Measurements from ENCODE around the gene INF2.

INF2 gene

GRCh38 chr14:104681689-104682074 is 7.7 kb upstream of the INF2 start:
- peak overlapping the region; percentile 76 for H3K27ac ChIP-seq (replicated peaks; ENCODE audit: low read length)
- no peaks in the 10 kb centered on the region for H3K27me3 ChIP-seq (ENCODE audit: control insufficient read depth in 3 of 3, insufficient read depth in 3 of 3, low read depth in 1 of 3, low read length in 3 of 3)

GRCh38 chr14:104682107-104682593 is 7.3 kb upstream of the INF2 start:
- WGBS, 2 donors (ENCODE audit: extremely low coverage in 2 of 2, insufficient read length in 2 of 2, insufficient replicate concordance in 1 of 2) = no CpG with 5 or more reads among the region's 12 CpGs
- H3K4me2 ChIP-seq (ENCODE audit: insufficient read depth, low read length, poor library complexity, severe bottlenecking) = peak overlapping the region; percentile 37
- no peak for DNase-seq (ENCODE audit: low spot score)

More at GRCh38 chr14:104681689-104682074, 7.7 kb upstream of the INF2 start:
- peak overlapping the region; percentile 80 for H2AFZ ChIP-seq (ENCODE audit: low read length)
- peaks cover 45 to 60% of the 10 kb centered on the region in 2 donors for H3K4me1 ChIP-seq (ENCODE audit: control insufficient read depth in 2 of 2, insufficient read depth in 1 of 2, low read depth in 1 of 2, low read length in 2 of 2)
- H2AK5ac ChIP-seq (ENCODE audit: low read depth, low read length) = peak overlapping the region; percentile 99
- H3K4me2 ChIP-seq (ENCODE audit: insufficient read depth, low read length, poor library complexity, severe bottlenecking) = peak overlapping the region; percentile 37
- DNase-seq (ENCODE audit: low spot score) = peak; percentile 63
- no peak overlapping the region for H3K14ac ChIP-seq (ENCODE audit: low read length)
- H2BK120ac ChIP-seq (ENCODE audit: low read depth, low read length) = peak overlapping the region; percentile 75
- no peak overlapping the region for H3K4me3 ChIP-seq (ENCODE audit: low read length in 2 of 2)
- H3K9me3 ChIP-seq (replicated peaks in 1 of 2; ENCODE audit: control insufficient read depth in 2 of 2, insufficient read depth in 1 of 2, low read depth in 1 of 2, low read length in 2 of 2) = peaks cover 2 to 8% of the 10 kb centered on the region in 2 donors
- peak overlapping the region; percentile 100 for H2BK15ac ChIP-seq (ENCODE audit: low read length)
- H3K79me1 ChIP-seq (ENCODE audit: low read depth, low read length) = peaks cover 1% of the 10 kb centered on the region
- no peak overlapping the region for H3K4ac ChIP-seq (ENCODE audit: low read length)
- H2BK5ac ChIP-seq (ENCODE audit: low read length) = peak overlapping the region; percentile 44
- no CpG with 5 or more reads among the region's 11 CpGs for WGBS, 2 donors (ENCODE audit: extremely low coverage in 2 of 2, insufficient read length in 2 of 2, insufficient replicate concordance in 1 of 2)
- H4K8ac ChIP-seq (ENCODE audit: low read depth, low read length) = no peak overlapping the region
- H3K36me3 ChIP-seq (replicated peaks in 1 of 2; ENCODE audit: control insufficient read depth in 2 of 2, insufficient read depth in 2 of 2, low read length in 2 of 2) = no peaks in the 10 kb centered on the region
- H3K9ac ChIP-seq (ENCODE audit: low read depth, low read length, poor library complexity) = peak overlapping the region; percentile 63
- peak overlapping the region; percentile 17 for H3K23ac ChIP-seq (ENCODE audit: low read depth, low read length, poor library complexity)
- H3K18ac ChIP-seq (ENCODE audit: low read length) = peak overlapping the region; percentile 95
- no peak overlapping the region for H4K91ac ChIP-seq (ENCODE audit: low read depth, low read length, poor library complexity)
- peak overlapping the region; percentile 87 for H2BK12ac ChIP-seq (ENCODE audit: low read length)

GRCh38 chr14:104683653-104684448 is 5.6 kb upstream of the INF2 start:
- H3K27me3 ChIP-seq (ENCODE audit: control insufficient read depth in 3 of 3, insufficient read depth in 3 of 3, low read depth in 1 of 3, low read length in 3 of 3) = no peaks in the 10 kb centered on the region
- no peak overlapping the region for H3K4me2 ChIP-seq (ENCODE audit: insufficient read depth, low read length, poor library complexity, severe bottlenecking)
- H2BK12ac ChIP-seq (ENCODE audit: low read length) = peak overlapping the region; percentile 75
- no peak overlapping the region for H4K8ac ChIP-seq (ENCODE audit: low read depth, low read length)
- peak overlapping the region; percentile 53 for H3K18ac ChIP-seq (ENCODE audit: low read length)
- no peak overlapping the region for H2AFZ ChIP-seq (ENCODE audit: low read length)
- no peak overlapping the region for H3K4ac ChIP-seq (ENCODE audit: low read length)
- H3K23ac ChIP-seq (ENCODE audit: low read depth, low read length, poor library complexity) = no peak overlapping the region
- no CpG with 5 or more reads among the region's 22 CpGs for WGBS, 2 donors (ENCODE audit: extremely low coverage in 2 of 2, insufficient read length in 2 of 2, insufficient replicate concordance in 1 of 2)
- no peaks in the 10 kb centered on the region for H3K36me3 ChIP-seq (replicated peaks in 1 of 2; ENCODE audit: control insufficient read depth in 2 of 2, insufficient read depth in 2 of 2, low read length in 2 of 2)
- no peak overlapping the region for H3K14ac ChIP-seq (ENCODE audit: low read length)
- H3K4me1 ChIP-seq (ENCODE audit: control insufficient read depth in 2 of 2, insufficient read depth in 1 of 2, low read depth in 1 of 2, low read length in 2 of 2) = peaks cover 41 to 54% of the 10 kb centered on the region in 2 donors
- H3K4me3 ChIP-seq (ENCODE audit: low read length in 2 of 2) = no peak overlapping the region
- no peak for DNase-seq (ENCODE audit: low spot score)
- peaks cover 2 to 8% of the 10 kb centered on the region in 2 donors for H3K9me3 ChIP-seq (replicated peaks in 1 of 2; ENCODE audit: control insufficient read depth in 2 of 2, insufficient read depth in 1 of 2, low read depth in 1 of 2, low read length in 2 of 2)
- H3K79me1 ChIP-seq (ENCODE audit: low read depth, low read length) = no peaks in the 10 kb centered on the region
- no peak overlapping the region for H2AK5ac ChIP-seq (ENCODE audit: low read depth, low read length)
- no peak overlapping the region for H3K27ac ChIP-seq (replicated peaks; ENCODE audit: low read length)
- H3K9ac ChIP-seq (ENCODE audit: low read depth, low read length, poor library complexity) = no peak overlapping the region
- H2BK5ac ChIP-seq (ENCODE audit: low read length) = peak overlapping the region; percentile 44
- H2BK120ac ChIP-seq (ENCODE audit: low read depth, low read length) = no peak overlapping the region
- H4K91ac ChIP-seq (ENCODE audit: low read depth, low read length, poor library complexity) = no peak overlapping the region
- peak overlapping the region; percentile 32 for H2BK15ac ChIP-seq (ENCODE audit: low read length)

More at GRCh38 chr14:104682107-104682593, 7.3 kb upstream of the INF2 start:
- Histone ChIP-seq H4K91ac (ENCODE audit: low read depth, low read length, poor library complexity) (no peak overlapping the region), H2AFZ (ENCODE audit: low read length) (peak overlapping the region; percentile 80), H4K8ac (ENCODE audit: low read depth, low read length) (no peak overlapping the region), H3K4ac (ENCODE audit: low read length) (no peak overlapping the region), H2AK5ac (ENCODE audit: low read depth, low read length) (peak overlapping the region; percentile 99), H3K27ac (replicated peaks; ENCODE audit: low read length) (peak overlapping the region; percentile 76), H3K27me3 (ENCODE audit: control insufficient read depth in 3 of 3, insufficient read depth in 3 of 3, low read depth in 1 of 3, low read length in 3 of 3) (no peaks in the 10 kb centered on the region), H3K23ac (ENCODE audit: low read depth, low read length, poor library complexity) (no peak overlapping the region), H3K79me1 (ENCODE audit: low read depth, low read length) (no peaks in the 10 kb centered on the region), H3K14ac (ENCODE audit: low read length) (no peak overlapping the region), H3K36me3 (replicated peaks in 1 of 2; ENCODE audit: control insufficient read depth in 2 of 2, insufficient read depth in 2 of 2, low read length in 2 of 2) (no peaks in the 10 kb centered on the region), H3K9me3 (replicated peaks in 1 of 2; ENCODE audit: control insufficient read depth in 2 of 2, insufficient read depth in 1 of 2, low read depth in 1 of 2, low read length in 2 of 2) (peaks cover 2 to 8% of the 10 kb centered on the region in 2 donors), H2BK120ac (ENCODE audit: low read depth, low read length) (peak overlapping the region; percentile 93), H3K9ac (ENCODE audit: low read depth, low read length, poor library complexity) (peak overlapping the region; percentile 34), H3K4me3 (ENCODE audit: low read length in 2 of 2) (no peak overlapping the region), H2BK12ac (ENCODE audit: low read length) (peak overlapping the region; percentile 87), H3K18ac (ENCODE audit: low read length) (peak overlapping the region; percentile 95), H2BK5ac (ENCODE audit: low read length) (peak overlapping the region; percentile 44), H3K4me1 (ENCODE audit: control insufficient read depth in 2 of 2, insufficient read depth in 1 of 2, low read depth in 1 of 2, low read length in 2 of 2) (peaks cover 41 to 56% of the 10 kb centered on the region in 2 donors), H2BK15ac (ENCODE audit: low read length) (peak overlapping the region; percentile 100)

- Histone ChIP-seq H3K4ac (ENCODE audit: low read length) (no peak overlapping the region), H3K9me3 (replicated peaks in 1 of 2; ENCODE audit: control insufficient read depth in 2 of 2, insufficient read depth in 1 of 2, low read depth in 1 of 2, low read length in 2 of 2) (peaks cover 2 to 8% of the 10 kb centered on the region in 2 donors), H2AK5ac (ENCODE audit: low read depth, low read length) (peak overlapping the region; percentile 17), H3K36me3 (replicated peaks in 1 of 2; ENCODE audit: control insufficient read depth in 2 of 2, insufficient read depth in 2 of 2, low read length in 2 of 2) (no peaks in the 10 kb centered on the region), H2BK12ac (ENCODE audit: low read length) (peak overlapping the region; percentile 75), H3K27me3 (ENCODE audit: control insufficient read depth in 3 of 3, insufficient read depth in 3 of 3, low read depth in 1 of 3, low read length in 3 of 3) (no peaks in the 10 kb centered on the region), H2BK5ac (ENCODE audit: low read length) (no peak overlapping the region), H3K4me2 (ENCODE audit: insufficient read depth, low read length, poor library complexity, severe bottlenecking) (no peak overlapping the region), H3K18ac (ENCODE audit: low read length) (no peak overlapping the region), H2BK15ac (ENCODE audit: low read length) (no peak overlapping the region), H3K79me1 (ENCODE audit: low read depth, low read length) (no peaks in the 10 kb centered on the region), H3K14ac (ENCODE audit: low read length) (no peak overlapping the region), H3K4me3 (ENCODE audit: low read length in 2 of 2) (no peak overlapping the region), H2AFZ (ENCODE audit: low read length) (no peak overlapping the region), H3K27ac (replicated peaks; ENCODE audit: low read length) (no peak overlapping the region), H3K9ac (ENCODE audit: low read depth, low read length, poor library complexity) (no peak overlapping the region), H2BK120ac (ENCODE audit: low read depth, low read length) (no peak overlapping the region), H3K23ac (ENCODE audit: low read depth, low read length, poor library complexity) (no peak overlapping the region), H4K8ac (ENCODE audit: low read depth, low read length) (no peak overlapping the region), H3K4me1 (ENCODE audit: control insufficient read depth in 2 of 2, insufficient read depth in 1 of 2, low read depth in 1 of 2, low read length in 2 of 2) (peaks cover 42 to 51% of the 10 kb centered on the region in 2 donors), H4K91ac (ENCODE audit: low read depth, low read length, poor library complexity) (no peak overlapping the region)
- no peak for DNase-seq (ENCODE audit: low spot score)
- no CpG with 5 or more reads among the region's 10 CpGs for WGBS, 2 donors (ENCODE audit: extremely low coverage in 2 of 2, insufficient read length in 2 of 2, insufficient replicate concordance in 1 of 2)
Observed at GRCh38 chr14:104684449-104684821, 5.0 kb upstream of the INF2 start.
